ENCODE results near the gene SNAP23. TPM values are rescaled to one million over a fixed set of nuclear protein-coding genes. Genes with fewer than 3 reads are reported as not detected.
A peak's percentile ranks its signal among the peaks of the same experiment; 100 is the strongest.

SNAP23 gene
- polyA plus RNA-seq, 1 donor from 2014 or later, result 40.7 TPM

DNA sequence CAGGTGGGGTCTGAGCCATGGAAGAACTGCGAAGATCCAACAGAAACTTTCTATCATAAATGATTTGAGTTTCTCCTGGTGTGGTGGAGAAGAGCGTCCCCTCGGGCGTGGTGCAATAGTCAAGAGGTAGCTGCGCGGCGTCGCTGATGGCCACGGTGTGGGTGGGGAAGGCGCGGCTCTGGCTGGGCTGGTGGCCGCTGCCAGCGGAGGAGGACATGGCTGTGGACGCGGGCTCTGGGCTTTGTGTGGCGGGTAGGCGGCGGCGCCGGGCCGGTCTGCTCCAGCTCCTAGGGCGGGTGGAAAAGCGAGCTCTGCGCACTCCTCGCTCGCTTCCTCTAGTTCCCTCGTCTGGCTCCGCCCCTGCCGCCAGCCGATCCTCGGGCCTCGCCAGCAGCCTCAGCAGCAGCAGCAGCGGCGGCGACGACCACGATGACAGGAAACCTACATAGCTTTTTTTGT is 85.9 kb downstream of the SNAP23 start:
- Histone ChIP-seq H3K9me2 (ENCODE audit: insufficient read depth, low read length) (no peaks in the 10 kb centered on the region), H2AFZ (ENCODE audit: low read depth, low read length) (peak overlapping the region; percentile 58), H3K4me3 (ENCODE audit: low read length) (peak overlapping the region; percentile 66), H4K20me1 (ENCODE audit: insufficient read depth) (no peaks in the 10 kb centered on the region), H3K27me3 (ENCODE audit: insufficient read depth, low read depth, low read length) (no peaks in the 10 kb centered on the region), H3K9ac (ENCODE audit: low read length) (peak overlapping the region; percentile 58), H3F3A (ENCODE audit: insufficient read depth, low read length, poor library complexity, severe bottlenecking) (no peaks in the 10 kb centered on the region), H3K9me3 (ENCODE audit: low read length) (no peaks in the 10 kb centered on the region), H3K79me2 (replicated peaks; ENCODE audit: insufficient read depth, low read length) (no peaks in the 10 kb centered on the region), H3K27ac (ENCODE audit: low read length) (no peak overlapping the region), H3K36me3 (ENCODE audit: insufficient read depth, low read length) (no peaks in the 10 kb centered on the region), H3K4me2 (ENCODE audit: low read length) (peak overlapping the region; percentile 9)
- TF ChIP-seq, protein P1, sequence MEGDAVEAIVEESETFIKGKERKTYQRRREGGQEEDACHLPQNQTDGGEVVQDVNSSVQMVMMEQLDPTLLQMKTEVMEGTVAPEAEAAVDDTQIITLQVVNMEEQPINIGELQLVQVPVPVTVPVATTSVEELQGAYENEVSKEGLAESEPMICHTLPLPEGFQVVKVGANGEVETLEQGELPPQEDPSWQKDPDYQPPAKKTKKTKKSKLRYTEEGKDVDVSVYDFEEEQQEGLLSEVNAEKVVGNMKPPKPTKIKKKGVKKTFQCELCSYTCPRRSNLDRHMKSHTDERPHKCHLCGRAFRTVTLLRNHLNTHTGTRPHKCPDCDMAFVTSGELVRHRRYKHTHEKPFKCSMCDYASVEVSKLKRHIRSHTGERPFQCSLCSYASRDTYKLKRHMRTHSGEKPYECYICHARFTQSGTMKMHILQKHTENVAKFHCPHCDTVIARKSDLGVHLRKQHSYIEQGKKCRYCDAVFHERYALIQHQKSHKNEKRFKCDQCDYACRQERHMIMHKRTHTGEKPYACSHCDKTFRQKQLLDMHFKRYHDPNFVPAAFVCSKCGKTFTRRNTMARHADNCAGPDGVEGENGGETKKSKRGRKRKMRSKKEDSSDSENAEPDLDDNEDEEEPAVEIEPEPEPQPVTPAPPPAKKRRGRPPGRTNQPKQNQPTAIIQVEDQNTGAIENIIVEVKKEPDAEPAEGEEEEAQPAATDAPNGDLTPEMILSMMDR (IDR thresholded peaks at IDR 0.05; ENCODE audit: poor library complexity, severe bottlenecking), result no peak
- TF ChIP-seq EP300 (conservative IDR thresholded peaks at IDR 0.05; ENCODE audit: poor library complexity, severe bottlenecking) (no peak), RAD21 (conservative IDR thresholded peaks at IDR 0.05) (no peak), POLR2AphosphoS5 (IDR thresholded peaks at IDR 0.05) (peak; percentile 63), EZH2 (IDR thresholded peaks at IDR 0.05; ENCODE audit: borderline replicate concordance, insufficient read depth, low read length, poor library complexity, severe bottlenecking) (no peak), SMC3 (conservative IDR thresholded peaks at IDR 0.05; ENCODE audit: poor library complexity) (no peak), MXI1 (conservative IDR thresholded peaks at IDR 0.05; ENCODE audit: poor library complexity, severe bottlenecking) (no peak), TAF1 (IDR thresholded peaks at IDR 0.05; ENCODE audit: low read depth) (peak; percentile 71)
- TF ChIP-seq, protein P2, sequence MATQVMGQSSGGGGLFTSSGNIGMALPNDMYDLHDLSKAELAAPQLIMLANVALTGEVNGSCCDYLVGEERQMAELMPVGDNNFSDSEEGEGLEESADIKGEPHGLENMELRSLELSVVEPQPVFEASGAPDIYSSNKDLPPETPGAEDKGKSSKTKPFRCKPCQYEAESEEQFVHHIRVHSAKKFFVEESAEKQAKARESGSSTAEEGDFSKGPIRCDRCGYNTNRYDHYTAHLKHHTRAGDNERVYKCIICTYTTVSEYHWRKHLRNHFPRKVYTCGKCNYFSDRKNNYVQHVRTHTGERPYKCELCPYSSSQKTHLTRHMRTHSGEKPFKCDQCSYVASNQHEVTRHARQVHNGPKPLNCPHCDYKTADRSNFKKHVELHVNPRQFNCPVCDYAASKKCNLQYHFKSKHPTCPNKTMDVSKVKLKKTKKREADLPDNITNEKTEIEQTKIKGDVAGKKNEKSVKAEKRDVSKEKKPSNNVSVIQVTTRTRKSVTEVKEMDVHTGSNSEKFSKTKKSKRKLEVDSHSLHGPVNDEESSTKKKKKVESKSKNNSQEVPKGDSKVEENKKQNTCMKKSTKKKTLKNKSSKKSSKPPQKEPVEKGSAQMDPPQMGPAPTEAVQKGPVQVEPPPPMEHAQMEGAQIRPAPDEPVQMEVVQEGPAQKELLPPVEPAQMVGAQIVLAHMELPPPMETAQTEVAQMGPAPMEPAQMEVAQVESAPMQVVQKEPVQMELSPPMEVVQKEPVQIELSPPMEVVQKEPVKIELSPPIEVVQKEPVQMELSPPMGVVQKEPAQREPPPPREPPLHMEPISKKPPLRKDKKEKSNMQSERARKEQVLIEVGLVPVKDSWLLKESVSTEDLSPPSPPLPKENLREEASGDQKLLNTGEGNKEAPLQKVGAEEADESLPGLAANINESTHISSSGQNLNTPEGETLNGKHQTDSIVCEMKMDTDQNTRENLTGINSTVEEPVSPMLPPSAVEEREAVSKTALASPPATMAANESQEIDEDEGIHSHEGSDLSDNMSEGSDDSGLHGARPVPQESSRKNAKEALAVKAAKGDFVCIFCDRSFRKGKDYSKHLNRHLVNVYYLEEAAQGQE (IDR thresholded peaks at IDR 0.05; ENCODE audit: borderline replicate concordance), result no peak

Other genes starting within 250 kb of the SNAP23 start
- 5.3 and 6.0 TPM in 2 replicates for gene GANC, start 222.4 kb upstream of the SNAP23 start, polyA plus RNA-seq
- gene TMEM87A, start 222.2 kb upstream of the SNAP23 start, polyA plus RNA-seq, result 50.4 and 53.3 TPM in 2 replicates
- gene CAPN3, start 136.1 kb upstream of the SNAP23 start, polyA plus RNA-seq, result 1.5 TPM in 1 of 2 replicates, not detected in the other
- gene ZNF106, start 4.5 kb upstream of the SNAP23 start, polyA plus RNA-seq, result 18.6 and 24.0 TPM in 2 replicates
- 8.4 and 11.6 TPM in 2 replicates for gene LRRC57, start 53.2 kb downstream of the SNAP23 start, polyA plus RNA-seq
- gene HAUS2, start 53.2 kb downstream of the SNAP23 start, polyA plus RNA-seq, result 48.9 and 76.0 TPM in 2 replicates
- 6.4 and 7.1 TPM in 2 replicates for gene STARD9, start 80.0 kb downstream of the SNAP23 start, polyA plus RNA-seq
- gene CDAN1, start 241.5 kb downstream of the SNAP23 start, polyA plus RNA-seq, result 14.4 and 16.8 TPM in 2 replicates